HG03354 (cell line): Measurements from ENCODE around the gene PPP1R37.

Experiments
- ATAC-seq: cut with Tn5 transposase; IDR thresholded peaks from one replicate; pipeline ENCODE4 v1.9.1; 2021; ENCODE audit warnings: mild to moderate bottlenecking; ENCODE audit not compliant: unreplicated experiment, poor library complexity, severe bottlenecking

Gene PPP1R37

GRCh38 chr19:45179072-45179891 is 86.3 kb downstream of the PPP1R37 start:
- no peak for ATAC-seq

DNA sequence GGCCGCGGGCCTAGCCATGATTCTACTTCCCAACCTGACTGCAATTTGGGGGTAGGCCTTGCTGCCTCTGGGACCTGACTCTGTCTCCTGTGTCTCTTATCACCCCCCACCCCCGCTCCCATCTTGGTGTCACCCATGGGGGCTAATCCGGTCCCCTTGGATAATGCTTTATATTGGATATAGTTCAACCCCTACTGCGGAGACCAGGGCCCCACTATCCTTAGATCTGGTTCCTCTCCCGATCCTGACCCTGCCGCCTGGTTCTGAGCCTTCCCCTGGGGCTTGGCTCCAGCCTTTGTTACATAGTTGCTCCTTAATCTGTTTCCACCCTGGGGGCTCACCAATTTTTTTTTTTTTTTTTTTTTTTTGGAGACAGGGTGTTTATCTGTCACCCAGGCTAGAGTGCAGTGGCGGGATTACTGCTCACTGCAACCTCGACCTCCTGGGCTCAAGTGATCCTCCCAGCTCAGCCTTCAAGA is 87.0 kb downstream of the PPP1R37 start:
- ATAC-seq = no peak

GRCh38 chr19:45180936-45181335 is 88.0 kb downstream of the PPP1R37 start:
- ATAC-seq = no peak

DNA sequence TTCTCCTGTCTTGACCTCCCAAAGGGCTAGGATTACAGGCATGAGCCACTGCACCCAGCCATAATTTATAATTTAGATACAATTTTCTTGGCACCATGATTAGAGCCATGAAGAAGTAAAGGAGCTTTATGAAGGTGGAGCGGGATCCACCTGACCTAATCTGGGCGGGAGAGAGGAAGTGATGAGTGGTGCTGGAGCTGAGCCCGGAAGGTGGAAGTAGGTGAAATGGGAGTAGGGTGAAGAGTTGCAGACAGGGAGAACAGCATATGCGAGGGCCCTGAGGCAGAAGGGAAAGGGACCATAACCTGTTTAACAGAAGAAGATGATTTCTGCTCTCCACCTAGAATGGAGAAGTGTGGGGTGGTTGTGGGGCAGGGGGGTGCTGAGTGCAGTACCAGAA is 89.8 kb downstream of the PPP1R37 start:
- ATAC-seq = no peak

- no peak for ATAC-seq
Measured at GRCh38 chr19:45184115-45184514, 91.1 kb downstream of the PPP1R37 start.

- no peak for ATAC-seq
Measured at GRCh38 chr19:45186509-45187334, 93.7 kb downstream of the PPP1R37 start.

DNA sequence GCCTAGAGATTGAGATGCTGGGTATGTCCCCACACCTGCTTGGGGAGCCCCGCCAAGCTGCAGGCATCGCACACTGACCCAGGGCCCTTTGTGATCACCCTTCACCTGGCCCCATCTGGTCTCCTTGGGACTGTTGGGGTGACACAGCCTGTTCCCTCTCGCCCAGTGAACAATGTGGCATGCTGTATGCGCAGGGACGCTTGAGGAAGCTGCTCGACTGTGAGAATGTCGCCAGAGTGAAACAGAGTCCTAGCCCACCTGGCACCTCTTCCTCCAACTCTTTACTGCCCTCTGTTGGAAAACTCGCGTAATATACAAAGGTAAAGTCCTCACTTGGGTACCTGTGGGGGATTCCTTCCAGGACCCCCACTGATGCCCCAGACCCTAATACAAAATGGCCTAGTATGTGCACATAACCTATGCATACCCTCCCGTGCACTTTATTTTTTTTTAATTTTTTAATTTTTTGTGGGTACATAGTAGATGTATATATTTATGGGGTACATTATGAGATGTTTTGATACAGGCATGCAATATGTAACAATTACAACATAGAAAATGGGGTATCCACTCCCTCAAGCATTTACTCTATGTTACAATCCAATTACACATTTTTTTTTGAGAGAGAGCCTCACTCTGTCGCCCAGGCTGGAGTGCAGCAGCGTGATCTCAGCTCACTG is 94.6 kb downstream of the PPP1R37 start:
- ATAC-seq = no peak

DNA sequence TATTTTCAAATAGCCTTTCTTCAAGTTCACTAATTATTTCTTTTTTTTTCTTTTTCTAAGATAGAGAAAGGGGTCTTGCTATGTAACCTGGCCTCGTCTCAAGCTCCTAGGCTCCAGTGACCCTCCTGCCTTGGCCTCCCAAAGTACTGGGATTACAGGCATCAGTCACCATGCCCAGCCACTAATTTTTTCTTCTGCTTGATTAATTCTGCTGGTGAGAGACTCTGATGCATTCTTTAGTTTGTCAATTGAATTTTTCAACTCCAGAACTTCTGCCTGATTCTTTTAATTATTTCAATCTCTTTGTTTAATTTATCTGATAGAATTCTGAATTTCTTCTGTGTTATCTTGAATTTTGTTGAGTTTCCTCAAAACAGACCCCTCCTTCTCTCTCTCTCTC is 97.0 kb downstream of the PPP1R37 start:
- ATAC-seq = no peak

DNA sequence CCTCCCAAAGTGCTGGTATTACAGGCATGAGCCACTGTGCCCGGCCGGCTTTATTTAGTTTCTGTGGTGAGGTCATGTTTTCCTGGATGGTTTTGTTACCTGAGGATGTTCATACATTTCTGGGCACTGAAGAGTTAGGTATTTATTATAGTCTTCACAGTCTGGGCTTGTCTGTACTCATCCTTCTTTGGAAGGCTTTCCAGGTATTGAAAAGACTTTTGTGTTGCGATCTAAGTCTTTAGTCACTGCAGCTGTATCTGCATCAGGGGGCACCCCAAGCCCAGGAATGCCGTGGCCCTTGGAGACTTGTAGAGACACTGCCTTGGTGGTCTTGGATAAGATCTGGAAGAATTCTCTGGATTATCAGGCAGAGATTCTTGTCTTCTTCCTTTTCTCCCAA is 98.4 kb downstream of the PPP1R37 start:
- ATAC-seq = no peak

DNA sequence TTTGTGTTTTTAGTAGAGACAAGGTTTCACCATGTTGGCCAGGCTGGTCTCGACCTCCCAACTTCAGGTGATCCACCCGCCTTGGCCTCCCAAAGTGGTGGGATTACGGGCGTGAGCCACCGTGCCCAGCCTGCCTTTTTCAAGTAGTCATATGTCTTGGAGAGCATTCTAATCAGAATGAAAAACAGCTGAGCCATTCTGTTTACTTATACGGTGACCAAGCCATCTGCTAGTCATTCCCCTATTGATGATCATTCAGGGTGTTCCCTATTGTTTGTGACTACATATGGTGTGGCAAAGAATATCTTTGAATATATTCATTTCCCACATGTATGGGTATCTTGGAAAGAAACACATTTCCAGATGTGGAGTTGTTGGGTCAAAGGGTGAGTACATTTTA is 102.8 kb downstream of the PPP1R37 start:
- ATAC-seq = no peak
